Endodermal cell (in vitro differentiated cells): ENCODE data around the gene ZIC4. TPM values are rescaled to one million over a fixed set of nuclear protein-coding genes. Genes with fewer than 3 reads are reported as not detected.
A peak's percentile ranks its signal among the peaks of the same experiment; 100 is the strongest.

Experiments
- DNase-seq: peaks from one replicate; pipeline ENCODE4 v3.0.0-alpha.2; 2017
- H3K27ac ChIP-seq: 2 replicates; pipeline ENCODE4 v1.5.1; 2013; ENCODE audit warnings: mild to moderate bottlenecking, low read depth, low read length, moderate library complexity
- H3K27me3 ChIP-seq: 2 replicates; pipeline ENCODE4 v1.6.1; 2013; ENCODE audit warnings: mild to moderate bottlenecking, low read length, moderate library complexity; ENCODE audit not compliant: insufficient read depth, control insufficient read depth, poor library complexity, severe bottlenecking
- H3K36me3 ChIP-seq: 2 replicates; pipeline ENCODE4 v1.7.0; 2013; ENCODE audit warnings: mild to moderate bottlenecking, low read length, moderate library complexity; ENCODE audit not compliant: control insufficient read depth, insufficient read depth
- H3K4me1 ChIP-seq: one replicate; pipeline ENCODE4 v1.7.0; 2013; ENCODE audit warnings: low read length; ENCODE audit not compliant: control insufficient read depth, insufficient read depth
- H3K4me3 ChIP-seq: 2 replicates; pipeline ENCODE4 v1.5.1; 2013; ENCODE audit warnings: mild to moderate bottlenecking, low read length, moderate library complexity
- H3K9ac ChIP-seq: 2 replicates; pipeline ENCODE4 v1.6.1; 2013; ENCODE audit warnings: mild to moderate bottlenecking, low read length, moderate library complexity; ENCODE audit not compliant: poor library complexity, severe bottlenecking; ENCODE audit errors: extremely low read depth
- H3K9me3 ChIP-seq: 2 replicates; pipeline ENCODE4 v1.6.1; 2013; ENCODE audit warnings: mild to moderate bottlenecking, low read length, moderate library complexity; ENCODE audit not compliant: control insufficient read depth
- H3K27ac Mint-ChIP-seq: 2 replicates; pipeline ENCODE4 v1.8.0; 2020; ENCODE audit warnings: mixed read lengths
- H3K27me3 Mint-ChIP-seq: 2 replicates; pipeline ENCODE4 v1.8.0; 2021; ENCODE audit warnings: mild to moderate bottlenecking, mixed read lengths; ENCODE audit not compliant: insufficient read depth
- H3K36me3 Mint-ChIP-seq: 2 replicates; pipeline ENCODE4 v1.8.0; 2020; ENCODE audit warnings: low read depth, mixed read lengths
- H3K4me1 Mint-ChIP-seq: 2 replicates; pipeline ENCODE4 v1.8.0; 2020; ENCODE audit warnings: mixed read lengths
- H3K4me3 Mint-ChIP-seq: 2 replicates; pipeline ENCODE4 v1.8.0; 2020; ENCODE audit warnings: mild to moderate bottlenecking, moderate library complexity, mixed read lengths
- H3K9me3 Mint-ChIP-seq: 2 replicates; pipeline ENCODE4 v1.8.0; 2020; ENCODE audit warnings: mild to moderate bottlenecking, mixed read lengths
- WGBS, 2 experiments: methylation state at CpG; one replicate each; pipeline versions ENCODE4 v1.1.5 to v1.1.7; 2013; ENCODE audit warnings: missing lambda C conversion rate in 2 of 2, mixed read lengths in 1 of 2; ENCODE audit not compliant: insufficient coverage in 1 of 2, insufficient read length in 1 of 2; 5-methylcytosine and 5-hydroxymethylcytosine counted together
- total RNA-seq, 2 donors: library from RNA; stranded (reverse); fragmentation: NEBNext Ultra II Directional in 1 of 2; extraction: Animal tissue kit (Norgen Biotek cat#: 25700) in 1 of 2; gene quantifications; 2 replicates in 1 of 2; 3 replicates in 1 of 2; pipeline ENCODE4 v1.2.1, GENCODE V29; 2021
- TF ChIP-seq, protein P1 (sequence below): fragments of 200-600 bp; sonication (generic); conservative IDR thresholded peaks from 2 replicates; pipeline ENCODE4 v1.5.0; 2021; ENCODE audit warnings: antibody characterized with exemption, mild to moderate bottlenecking

ZIC4 gene
- total RNA-seq, 2 donors from 2014 or later, result not detected

DNA sequence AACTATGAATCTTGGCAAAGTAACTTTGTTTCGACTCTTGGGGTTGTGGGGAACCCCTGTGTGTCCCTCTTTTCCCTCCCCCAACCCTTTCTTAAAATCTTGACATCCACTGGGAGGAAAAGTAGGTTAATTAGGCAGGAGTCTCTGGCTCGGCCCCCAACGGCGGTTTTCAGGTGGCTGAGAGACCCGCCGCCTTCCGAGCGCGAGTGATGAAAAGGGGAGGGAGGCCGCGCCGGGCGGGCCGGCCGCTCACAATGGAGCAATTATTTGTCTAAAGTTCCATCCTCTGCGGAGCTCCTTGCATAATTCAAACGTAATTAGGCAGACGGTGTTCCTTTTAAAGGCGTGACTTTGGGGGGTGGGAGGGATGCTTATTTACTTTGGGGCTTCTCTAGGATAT lies 51.7 kb downstream of the ZIC4 start:
- H3K4me1 Mint-ChIP-seq, result peaks cover 35% of the 10 kb centered on the region
- peak; percentile 75 for DNase-seq
- 0 to 3% methylated on average over 4 to 19 of the region's 19 CpGs for WGBS, 2 experiments
- no peak overlapping the region for H3K27ac Mint-ChIP-seq
- peak overlapping the region; percentile 38 for H3K4me3 Mint-ChIP-seq
- Histone ChIP-seq H3K9ac (no peak overlapping the region), H3K36me3 (no peaks in the 10 kb centered on the region), H3K9me3 (no peaks in the 10 kb centered on the region), H3K4me3 (peak overlapping the region; percentile 48), H3K27ac (no peak overlapping the region), H3K4me1 (no peaks in the 10 kb centered on the region), H3K27me3 (peaks cover 71% of the 10 kb centered on the region)
- no peaks in the 10 kb centered on the region for H3K36me3 Mint-ChIP-seq
- peaks cover 84% of the 10 kb centered on the region for H3K27me3 Mint-ChIP-seq
- TF ChIP-seq, protein P1, sequence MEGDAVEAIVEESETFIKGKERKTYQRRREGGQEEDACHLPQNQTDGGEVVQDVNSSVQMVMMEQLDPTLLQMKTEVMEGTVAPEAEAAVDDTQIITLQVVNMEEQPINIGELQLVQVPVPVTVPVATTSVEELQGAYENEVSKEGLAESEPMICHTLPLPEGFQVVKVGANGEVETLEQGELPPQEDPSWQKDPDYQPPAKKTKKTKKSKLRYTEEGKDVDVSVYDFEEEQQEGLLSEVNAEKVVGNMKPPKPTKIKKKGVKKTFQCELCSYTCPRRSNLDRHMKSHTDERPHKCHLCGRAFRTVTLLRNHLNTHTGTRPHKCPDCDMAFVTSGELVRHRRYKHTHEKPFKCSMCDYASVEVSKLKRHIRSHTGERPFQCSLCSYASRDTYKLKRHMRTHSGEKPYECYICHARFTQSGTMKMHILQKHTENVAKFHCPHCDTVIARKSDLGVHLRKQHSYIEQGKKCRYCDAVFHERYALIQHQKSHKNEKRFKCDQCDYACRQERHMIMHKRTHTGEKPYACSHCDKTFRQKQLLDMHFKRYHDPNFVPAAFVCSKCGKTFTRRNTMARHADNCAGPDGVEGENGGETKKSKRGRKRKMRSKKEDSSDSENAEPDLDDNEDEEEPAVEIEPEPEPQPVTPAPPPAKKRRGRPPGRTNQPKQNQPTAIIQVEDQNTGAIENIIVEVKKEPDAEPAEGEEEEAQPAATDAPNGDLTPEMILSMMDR, result no peak
- H3K9me3 Mint-ChIP-seq, result no peaks in the 10 kb centered on the region

DNA sequence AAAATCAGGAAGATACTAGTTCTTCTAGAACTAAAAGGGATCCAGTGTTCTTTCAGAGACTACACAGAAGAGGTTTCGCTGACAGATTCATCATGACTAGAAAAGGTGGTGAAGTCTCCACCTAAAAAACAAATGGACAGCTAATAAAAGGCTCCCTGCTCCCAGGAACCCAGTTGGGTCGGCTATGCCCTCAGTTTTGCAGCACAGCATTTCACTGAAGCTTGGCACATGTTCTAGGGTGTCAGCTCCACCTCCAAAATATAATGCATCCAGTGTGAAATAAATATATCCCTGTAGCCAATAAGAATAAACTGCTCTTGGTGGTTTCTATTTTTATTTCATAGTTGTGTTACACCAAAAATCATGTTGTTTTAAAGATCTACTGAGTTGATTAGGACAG lies 55.0 kb downstream of the ZIC4 start:
- H3K36me3 Mint-ChIP-seq, result no peaks in the 10 kb centered on the region
- TF ChIP-seq, protein P1, result no peak

DNA sequence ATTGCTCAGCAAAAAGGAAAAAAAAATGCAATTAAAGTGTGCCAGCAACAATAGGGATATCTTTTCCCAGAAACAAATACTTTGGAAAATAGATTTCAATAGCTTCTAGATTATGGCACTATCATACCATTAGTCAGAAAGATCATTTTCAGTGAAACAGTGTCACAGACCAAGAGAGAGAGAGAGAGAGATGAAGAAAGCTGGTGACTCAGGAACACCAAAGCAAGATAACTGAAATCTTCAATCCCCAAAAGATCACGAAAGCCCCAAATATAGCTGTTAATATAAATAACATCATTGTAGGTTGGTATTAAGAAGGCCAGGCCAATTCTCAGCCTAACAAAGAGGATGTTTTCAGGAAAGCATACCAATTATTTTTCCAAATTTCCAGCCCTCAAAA lies 57.4 kb downstream of the ZIC4 start:
- no peaks in the 10 kb centered on the region for H3K9me3 ChIP-seq
- no peak for DNase-seq
- H3K4me1 ChIP-seq, result peaks cover 2% of the 10 kb centered on the region
- no peak overlapping the region for H3K27ac ChIP-seq
- Mint-ChIP-seq H3K9me3 (no peaks in the 10 kb centered on the region), H3K27ac (no peak overlapping the region), H3K27me3 (peaks cover 44% of the 10 kb centered on the region), H3K36me3 (no peaks in the 10 kb centered on the region), H3K4me3 (no peak overlapping the region), H3K4me1 (peaks cover 10% of the 10 kb centered on the region)
- no peak overlapping the region for H3K4me3 ChIP-seq
- no peak overlapping the region for H3K9ac ChIP-seq
- no peaks in the 10 kb centered on the region for H3K36me3 ChIP-seq
- H3K27me3 ChIP-seq, result peaks cover 15% of the 10 kb centered on the region
- no CpG with 5 or more reads among the region's 1 CpG for WGBS, 2 experiments
- TF ChIP-seq, protein P1, result no peak

More for the DNA sequence above, 55.0 kb downstream of the ZIC4 start:
- Mint-ChIP-seq H3K27ac (no peak overlapping the region), H3K27me3 (peaks cover 66% of the 10 kb centered on the region), H3K4me1 (peaks cover 18% of the 10 kb centered on the region), H3K9me3 (no peaks in the 10 kb centered on the region), H3K4me3 (no peak overlapping the region)
- Histone ChIP-seq H3K9ac (no peak overlapping the region), H3K27ac (no peak overlapping the region), H3K9me3 (no peaks in the 10 kb centered on the region), H3K27me3 (peaks cover 38% of the 10 kb centered on the region), H3K4me1 (no peaks in the 10 kb centered on the region), H3K4me3 (no peak overlapping the region), H3K36me3 (no peaks in the 10 kb centered on the region)
- no peak for DNase-seq
- 86 to 89% methylated on average over 1 to 2 of the region's 2 CpGs for WGBS, 2 experiments
